Left renal pelvis (tissue), 4 donors: ENCODE data around the gene VAT1L. TPM values are rescaled to one million over a fixed set of nuclear protein-coding genes. Genes with fewer than 3 reads are reported as not detected.

Experiments
- DNase-seq, 4 donors: peaks; one replicate each; pipeline ENCODE4 v3.0.0-alpha.2; 2013; ENCODE audit warnings: low read depth in 4 of 4, low spot score in 3 of 4
- polyA plus RNA-seq, 4 donors: library from polyadenylated mRNA; unstranded; fragments of 120-200 nt; gene quantifications; one replicate each; pipeline ENCODE4 v1.2.1, GENCODE V29; 2013; ENCODE audit not compliant: insufficient read length in 4 of 4

VAT1L gene
- polyA plus RNA-seq, 4 donors: 4.0 to 5.9 (median 4.9) TPM

GRCh38 chr16:77863250-77863649, 74.9 kb downstream of the VAT1L start:
- DNase-seq: no peak

- no peak for DNase-seq
Observed at GRCh38 chr16:77866752-77867151, 78.4 kb downstream of the VAT1L start.

GRCh38 chr16:77868052-77868451, 79.7 kb downstream of the VAT1L start:
- no peak for DNase-seq

GRCh38 chr16:77868478-77868877, 80.1 kb downstream of the VAT1L start:
- DNase-seq: no peak

GRCh38 chr16:77869997-77870813, 81.8 kb downstream of the VAT1L start:
- DNase-seq: peak in 2 of 4 donors; percentile 12 to 21

GRCh38 chr16:77871932-77872331, 83.6 kb downstream of the VAT1L start:
- no peak for DNase-seq

- no peak for DNase-seq
Observed at GRCh38 chr16:77873066-77873465, 84.7 kb downstream of the VAT1L start.

GRCh38 chr16:77874347-77874746, 86.0 kb downstream of the VAT1L start:
- no peak for DNase-seq

GRCh38 chr16:77876776-77877175, 88.4 kb downstream of the VAT1L start:
- no peak for DNase-seq

- DNase-seq: no peak
Observed at GRCh38 chr16:77877712-77878347, 89.5 kb downstream of the VAT1L start.

- DNase-seq: no peak
Observed at GRCh38 chr16:77881355-77882030, 93.1 kb downstream of the VAT1L start.

- DNase-seq: no peak
Observed at GRCh38 chr16:77882358-77882757, 94.0 kb downstream of the VAT1L start.

GRCh38 chr16:77885571-77886295, 97.4 kb downstream of the VAT1L start:
- no peak for DNase-seq

GRCh38 chr16:77888871-77889270, 100.5 kb downstream of the VAT1L start:
- DNase-seq: no peak

- no peak for DNase-seq
Observed at GRCh38 chr16:77890075-77890474, 101.7 kb downstream of the VAT1L start.

GRCh38 chr16:77894162-77894561, 105.8 kb downstream of the VAT1L start:
- no peak for DNase-seq

GRCh38 chr16:77895962-77896361, 107.6 kb downstream of the VAT1L start:
- no peak for DNase-seq

GRCh38 chr16:77896415-77897128, 108.2 kb downstream of the VAT1L start:
- no peak for DNase-seq

- no peak for DNase-seq
Observed at GRCh38 chr16:77897129-77897437, 108.7 kb downstream of the VAT1L start.

- no peak for DNase-seq
Observed at GRCh38 chr16:77897831-77898605, 109.7 kb downstream of the VAT1L start.
